ENCODE measurements around the gene ART4. TPM values are rescaled to one million over a fixed set of nuclear protein-coding genes. Genes with fewer than 3 reads are reported as not detected.

ART4 gene
- total RNA-seq, 1 experiment from 2014 or later = 0.57 TPM

DNA sequence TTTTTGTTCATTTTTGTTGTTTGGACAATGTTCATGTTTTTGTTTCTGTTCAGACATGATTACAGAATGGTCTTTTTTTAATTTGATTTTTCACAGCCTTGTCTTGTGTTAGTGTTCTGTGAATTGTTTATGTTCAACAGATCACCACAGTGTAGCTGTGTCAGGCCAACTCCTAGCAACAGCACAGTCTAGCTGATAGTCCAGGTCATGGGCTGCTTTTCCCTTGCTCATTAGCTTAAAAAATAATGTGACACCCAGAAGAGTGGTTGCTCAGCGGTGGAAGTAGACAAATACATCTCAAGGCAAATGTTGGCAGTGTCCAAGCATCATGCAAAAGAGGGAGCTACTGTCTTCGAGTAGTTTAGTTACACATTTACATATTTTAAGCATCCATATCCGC lies 62.5 kb downstream of the ART4 start:
- no peaks in the 10 kb centered on the region for H3K27me3 ChIP-seq (replicated peaks; ENCODE audit: control insufficient read depth, insufficient read depth, low read length)
- H3K4me3 ChIP-seq (ENCODE audit: low read depth, low read length) = no peak overlapping the region
- no peak overlapping the region for H3K27ac Mint-ChIP-seq (ENCODE audit: unreplicated experiment)
- H3K27me3 Mint-ChIP-seq (ENCODE audit: insufficient read depth, unreplicated experiment) = no peaks in the 10 kb centered on the region
- H3K4me1 Mint-ChIP-seq (ENCODE audit: low read depth, unreplicated experiment) = peaks cover 28% of the 10 kb centered on the region
- POLR2A ChIA-PET = interaction anchor here (1.7 kb wide), 1 partner anchor 10 kb away, joined by 5 read pairs; a partner anchor contains a TSS
- no peaks in the 10 kb centered on the region for H3K9me3 ChIP-seq
- no peaks in the 10 kb centered on the region for H3K9me3 Mint-ChIP-seq (ENCODE audit: unreplicated experiment)
- TF ChIP-seq, protein P1, sequence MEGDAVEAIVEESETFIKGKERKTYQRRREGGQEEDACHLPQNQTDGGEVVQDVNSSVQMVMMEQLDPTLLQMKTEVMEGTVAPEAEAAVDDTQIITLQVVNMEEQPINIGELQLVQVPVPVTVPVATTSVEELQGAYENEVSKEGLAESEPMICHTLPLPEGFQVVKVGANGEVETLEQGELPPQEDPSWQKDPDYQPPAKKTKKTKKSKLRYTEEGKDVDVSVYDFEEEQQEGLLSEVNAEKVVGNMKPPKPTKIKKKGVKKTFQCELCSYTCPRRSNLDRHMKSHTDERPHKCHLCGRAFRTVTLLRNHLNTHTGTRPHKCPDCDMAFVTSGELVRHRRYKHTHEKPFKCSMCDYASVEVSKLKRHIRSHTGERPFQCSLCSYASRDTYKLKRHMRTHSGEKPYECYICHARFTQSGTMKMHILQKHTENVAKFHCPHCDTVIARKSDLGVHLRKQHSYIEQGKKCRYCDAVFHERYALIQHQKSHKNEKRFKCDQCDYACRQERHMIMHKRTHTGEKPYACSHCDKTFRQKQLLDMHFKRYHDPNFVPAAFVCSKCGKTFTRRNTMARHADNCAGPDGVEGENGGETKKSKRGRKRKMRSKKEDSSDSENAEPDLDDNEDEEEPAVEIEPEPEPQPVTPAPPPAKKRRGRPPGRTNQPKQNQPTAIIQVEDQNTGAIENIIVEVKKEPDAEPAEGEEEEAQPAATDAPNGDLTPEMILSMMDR (IDR thresholded peaks at IDR 0.05; ENCODE audit: insufficient read depth in 1 of 2, low read depth in 1 of 2, low read length in 1 of 2, severe bottlenecking in 1 of 2, unreplicated experiment in 1 of 2) = no peak
- CTCF ChIA-PET = no interaction called here
- no peak for DNase-seq
- no peak overlapping the region for H3K4me3 Mint-ChIP-seq (ENCODE audit: unreplicated experiment)
- peaks cover 24% of the 10 kb centered on the region for H3K36me3 Mint-ChIP-seq (ENCODE audit: insufficient read depth, unreplicated experiment)
- intact Hi-C loops (cut with micrococcal nuclease; ENCODE audit: unreplicated experiment) = no loop called here
- no peaks in the 10 kb centered on the region for H3K36me3 ChIP-seq (ENCODE audit: control insufficient read depth, insufficient read depth, low read length)
- no TSS peak for BruUV-seq (replicated peaks)
- peaks cover 20% of the 10 kb centered on the region for H3K4me1 ChIP-seq

DNA sequence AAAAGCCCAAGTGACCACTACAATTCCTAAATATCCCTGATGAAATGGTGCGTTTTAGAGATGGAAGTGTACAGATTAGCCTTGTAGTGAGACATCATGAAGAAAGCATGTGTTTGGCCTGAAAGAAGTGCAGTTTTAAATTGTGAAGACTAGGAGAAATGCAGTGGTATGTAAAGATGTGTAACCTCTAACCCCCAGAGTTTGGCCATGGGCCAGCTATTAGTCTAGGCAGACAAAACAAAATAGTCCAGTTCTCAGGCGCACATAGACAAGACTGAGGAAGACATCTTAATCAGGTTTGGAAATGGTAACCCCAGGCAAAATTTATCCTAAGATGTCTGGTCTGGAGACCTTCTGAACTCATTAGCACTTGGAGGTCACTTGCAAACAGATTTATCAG lies 63.5 kb downstream of the ART4 start:
- Histone ChIP-seq H3K4me3 (ENCODE audit: low read depth, low read length) (no peak overlapping the region), H3K4me1 (peaks cover 25% of the 10 kb centered on the region), H3K36me3 (ENCODE audit: control insufficient read depth, insufficient read depth, low read length) (no peaks in the 10 kb centered on the region), H3K9me3 (no peaks in the 10 kb centered on the region), H3K27me3 (replicated peaks; ENCODE audit: control insufficient read depth, insufficient read depth, low read length) (no peaks in the 10 kb centered on the region)
- H3K4me1 Mint-ChIP-seq (ENCODE audit: low read depth, unreplicated experiment) = peaks cover 33% of the 10 kb centered on the region
- H3K27ac Mint-ChIP-seq (ENCODE audit: unreplicated experiment) = no peak overlapping the region
- H3K36me3 Mint-ChIP-seq (ENCODE audit: insufficient read depth, unreplicated experiment) = peaks cover 25% of the 10 kb centered on the region
- POLR2A ChIA-PET = no interaction called here
- no TSS peak for BruUV-seq (replicated peaks)
- intact Hi-C loops (cut with micrococcal nuclease; ENCODE audit: unreplicated experiment) = loop anchor here (5.0 kb wide), 1 partner anchor 268 kb away; no protein-coding TSS in a partner anchor
- no peak overlapping the region for H3K4me3 Mint-ChIP-seq (ENCODE audit: unreplicated experiment)
- no peaks in the 10 kb centered on the region for H3K9me3 Mint-ChIP-seq (ENCODE audit: unreplicated experiment)
- no peaks in the 10 kb centered on the region for H3K27me3 Mint-ChIP-seq (ENCODE audit: insufficient read depth, unreplicated experiment)
- TF ChIP-seq, protein P1 (IDR thresholded peaks at IDR 0.05; ENCODE audit: insufficient read depth in 1 of 2, low read depth in 1 of 2, low read length in 1 of 2, severe bottlenecking in 1 of 2, unreplicated experiment in 1 of 2) = no peak
- CTCF ChIA-PET = no interaction called here
- DNase-seq = no peak

DNA sequence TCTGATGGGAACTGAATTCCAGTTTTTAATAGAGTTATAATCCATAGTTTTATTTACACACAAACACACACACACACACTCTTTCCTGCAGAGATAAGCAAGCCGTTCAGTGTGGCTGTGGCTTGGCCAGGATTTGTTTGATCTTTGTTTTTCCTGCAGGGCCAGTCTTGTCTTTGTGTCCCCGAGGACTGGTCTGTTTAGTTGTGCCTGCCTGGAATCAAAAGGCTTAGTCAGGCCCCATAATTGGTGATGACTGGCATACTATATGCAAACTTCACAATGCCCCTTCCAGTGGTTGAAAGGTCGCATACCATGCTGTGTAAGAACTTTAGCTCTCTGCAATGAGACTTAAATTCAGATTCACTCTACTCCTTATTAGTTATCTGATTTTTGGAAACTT lies 66.1 kb downstream of the ART4 start:
- no peaks in the 10 kb centered on the region for H3K9me3 Mint-ChIP-seq (ENCODE audit: unreplicated experiment)
- H3K27ac Mint-ChIP-seq (ENCODE audit: unreplicated experiment) = peak overlapping the region; percentile 72
- ChIA-PET CTCF (interaction anchor here (0.6 kb wide), 1 partner anchor 159 kb away, joined by 3 read pairs; no protein-coding TSS in a partner anchor), POLR2A (interaction anchor here (1.0 kb wide), 1 partner anchor 25 kb away, joined by 7 read pairs; the partner anchor contains the start of gene WBP11)
- peaks cover 25% of the 10 kb centered on the region for H3K4me1 ChIP-seq
- H3K4me3 Mint-ChIP-seq (ENCODE audit: unreplicated experiment) = peak overlapping the region; percentile 22
- intact Hi-C loops (cut with micrococcal nuclease; ENCODE audit: unreplicated experiment) = loop anchor here (5.0 kb wide), 1 partner anchor 265 kb away; no protein-coding TSS in a partner anchor
- DNase-seq = peak; percentile 74 to 75
- peaks cover 33% of the 10 kb centered on the region for H3K4me1 Mint-ChIP-seq (ENCODE audit: low read depth, unreplicated experiment)
- TF ChIP-seq, protein P1 (IDR thresholded peaks at IDR 0.05; ENCODE audit: insufficient read depth in 1 of 2, low read depth in 1 of 2, low read length in 1 of 2, severe bottlenecking in 1 of 2, unreplicated experiment in 1 of 2) = no peak
- peaks cover 30% of the 10 kb centered on the region for H3K36me3 Mint-ChIP-seq (ENCODE audit: insufficient read depth, unreplicated experiment)
- no peak overlapping the region for H3K4me3 ChIP-seq (ENCODE audit: low read depth, low read length)
- H3K27me3 ChIP-seq (replicated peaks; ENCODE audit: control insufficient read depth, insufficient read depth, low read length) = no peaks in the 10 kb centered on the region
- peaks cover 3% of the 10 kb centered on the region for H3K9me3 ChIP-seq
- no peaks in the 10 kb centered on the region for H3K27me3 Mint-ChIP-seq (ENCODE audit: insufficient read depth, unreplicated experiment)
- no peaks in the 10 kb centered on the region for H3K36me3 ChIP-seq (ENCODE audit: control insufficient read depth, insufficient read depth, low read length)
- BruUV-seq (replicated peaks) = no TSS peak

All from Caco-2 (cell line).